ENCODE measurements around the gene STXBP6. TPM values are rescaled to one million over a fixed set of nuclear protein-coding genes. Genes with fewer than 3 reads are reported as not detected.

Gene STXBP6
- total RNA-seq, 1 experiment from 2014 or later = 0.27 TPM

DNA sequence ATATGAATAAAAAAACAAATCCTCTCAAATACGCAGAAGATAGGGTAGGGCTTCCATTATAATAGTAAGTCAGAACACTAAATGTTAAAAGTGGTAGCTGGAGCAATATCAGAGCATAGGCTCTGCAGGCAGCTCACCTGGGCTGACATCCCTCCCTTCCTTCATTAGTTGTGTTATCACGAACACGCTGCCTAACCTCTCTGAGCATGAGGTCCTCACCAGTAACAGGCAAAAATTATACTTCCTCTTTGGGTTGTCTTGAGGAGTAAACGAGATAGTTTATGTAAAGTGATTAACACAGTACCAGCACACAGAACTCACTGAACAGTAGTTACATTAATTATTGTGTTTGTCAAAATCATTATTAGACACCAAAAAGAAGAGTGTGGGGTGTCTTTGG, 154.3 kb downstream of the STXBP6 start (continued):
- TF ChIP-seq ZFX (IDR thresholded peaks at IDR 0.05) = no peak
- TF ChIP-seq, protein P1, sequence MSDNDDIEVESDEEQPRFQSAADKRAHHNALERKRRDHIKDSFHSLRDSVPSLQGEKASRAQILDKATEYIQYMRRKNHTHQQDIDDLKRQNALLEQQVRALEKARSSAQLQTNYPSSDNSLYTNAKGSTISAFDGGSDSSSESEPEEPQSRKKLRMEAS (IDR thresholded peaks at IDR 0.05) = no peak
- no peak for TF ChIP-seq SP1 (IDR thresholded peaks at IDR 0.05; ENCODE audit: low read depth)

DNA sequence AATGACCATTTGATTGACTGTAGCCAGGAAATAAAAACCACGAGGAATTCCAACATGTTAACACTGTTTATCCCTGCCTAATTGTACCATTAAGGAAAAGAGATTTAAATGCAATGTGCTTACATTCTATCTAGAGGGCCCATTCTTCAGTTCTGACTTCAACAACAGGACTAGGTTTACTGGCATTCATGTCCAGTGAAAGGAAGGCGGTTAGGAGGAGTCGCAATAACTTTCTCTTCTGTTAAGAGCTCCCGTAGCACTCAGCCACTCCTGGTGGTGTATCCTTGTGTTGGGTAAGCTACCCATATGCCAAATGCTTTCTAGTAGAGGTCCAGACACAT, 154.7 kb downstream of the STXBP6 start:
- Histone ChIP-seq H3K4me2 (ENCODE audit: low read length) (no peak overlapping the region), H2AFZ (ENCODE audit: low read depth, low read length, poor library complexity, severe bottlenecking) (no peak overlapping the region), H3K79me2 (ENCODE audit: insufficient read depth, low read length) (no peaks in the 10 kb centered on the region), H4K20me1 (ENCODE audit: insufficient read depth) (no peaks in the 10 kb centered on the region), H3K36me3 (ENCODE audit: control insufficient read depth in 1 of 2, insufficient read depth in 2 of 2, low read length in 2 of 2) (no peaks in the 10 kb centered on the region), H3K4me1 (ENCODE audit: control insufficient read depth in 1 of 2, insufficient read depth in 2 of 2, low read length in 2 of 2) (no peaks in the 10 kb centered on the region), H3K9me3 (ENCODE audit: control insufficient read depth in 1 of 2, insufficient read depth in 1 of 2, low read depth in 1 of 2, low read length in 2 of 2) (peaks cover 5 to 12% of the 10 kb centered on the region in 2 experiments; a peak in 3 of 4 replicates), H3K27me3 (ENCODE audit: insufficient read depth, low read length) (no peaks in the 10 kb centered on the region), H3K4me3 (replicated peaks in 1 of 2; ENCODE audit: low read depth in 1 of 2, low read length in 2 of 2) (no peak overlapping the region), H3K27ac (ENCODE audit: low read depth, low read length) (no peak overlapping the region), H3K9ac (ENCODE audit: low read length) (no peak overlapping the region), H3K9me2 (ENCODE audit: insufficient read depth) (no peaks in the 10 kb centered on the region)
- CTCF ChIA-PET = no interaction called here
- intact Hi-C loops (cut with micrococcal nuclease) = no loop called here
- ATAC-seq (no peak), DNase-seq (ENCODE audit: low read depth, low spot score) (no peak)
- BruUV-seq (replicated peaks) = no TSS peak
- POLR2A ChIA-PET = no interaction called here
- RAD21 ChIA-PET (ENCODE audit: low non-redundant PET in 1 of 2, low total read pairs in 2 of 2, uncharacterized antibody in 2 of 2, unreplicated experiment in 2 of 2) = no interaction called here
- TF ChIP-seq, protein P1 (IDR thresholded peaks at IDR 0.05) = no peak
- no peak for TF ChIP-seq CBX3 (IDR thresholded peaks at IDR 0.05; ENCODE audit: low read depth)
- no peak for TF ChIP-seq FOSL1 (IDR thresholded peaks at IDR 0.05; ENCODE audit: low read depth)
- TF ChIP-seq POLR2AphosphoS5 (IDR thresholded peaks at IDR 0.05; ENCODE audit: low read depth, low read length) = no peak
- TF ChIP-seq ZNF274 (IDR thresholded peaks at IDR 0.05; ENCODE audit: low read depth, low read length) = no peak
- TF ChIP-seq SP1 (IDR thresholded peaks at IDR 0.05; ENCODE audit: low read depth) = no peak
- no peak for TF ChIP-seq POLR2A (IDR thresholded peaks at IDR 0.05; ENCODE audit: borderline replicate concordance, extremely low read depth, insufficient read depth, insufficient read length)
- TF ChIP-seq TCF7L2 (IDR thresholded peaks at IDR 0.05; ENCODE audit: borderline replicate concordance, extremely low read depth, insufficient read depth, insufficient read length) = no peak
- TF ChIP-seq EGR1 (IDR thresholded peaks at IDR 0.05; ENCODE audit: low read depth) = no peak
- no peak for TF ChIP-seq ZFX (IDR thresholded peaks at IDR 0.05)
- TF ChIP-seq, protein P2, sequence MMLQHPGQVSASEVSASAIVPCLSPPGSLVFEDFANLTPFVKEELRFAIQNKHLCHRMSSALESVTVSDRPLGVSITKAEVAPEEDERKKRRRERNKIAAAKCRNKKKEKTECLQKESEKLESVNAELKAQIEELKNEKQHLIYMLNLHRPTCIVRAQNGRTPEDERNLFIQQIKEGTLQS (IDR thresholded peaks at IDR 0.05) = no peak
- TF ChIP-seq SRF (IDR thresholded peaks at IDR 0.05; ENCODE audit: low read depth) = no peak
- TF ChIP-seq, protein P3, sequence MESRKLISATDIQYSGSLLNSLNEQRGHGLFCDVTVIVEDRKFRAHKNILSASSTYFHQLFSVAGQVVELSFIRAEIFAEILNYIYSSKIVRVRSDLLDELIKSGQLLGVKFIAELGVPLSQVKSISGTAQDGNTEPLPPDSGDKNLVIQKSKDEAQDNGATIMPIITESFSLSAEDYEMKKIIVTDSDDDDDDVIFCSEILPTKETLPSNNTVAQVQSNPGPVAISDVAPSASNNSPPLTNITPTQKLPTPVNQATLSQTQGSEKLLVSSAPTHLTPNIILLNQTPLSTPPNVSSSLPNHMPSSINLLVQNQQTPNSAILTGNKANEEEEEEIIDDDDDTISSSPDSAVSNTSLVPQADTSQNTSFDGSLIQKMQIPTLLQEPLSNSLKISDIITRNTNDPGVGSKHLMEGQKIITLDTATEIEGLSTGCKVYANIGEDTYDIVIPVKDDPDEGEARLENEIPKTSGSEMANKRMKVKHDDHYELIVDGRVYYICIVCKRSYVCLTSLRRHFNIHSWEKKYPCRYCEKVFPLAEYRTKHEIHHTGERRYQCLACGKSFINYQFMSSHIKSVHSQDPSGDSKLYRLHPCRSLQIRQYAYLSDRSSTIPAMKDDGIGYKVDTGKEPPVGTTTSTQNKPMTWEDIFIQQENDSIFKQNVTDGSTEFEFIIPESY (IDR thresholded peaks at IDR 0.05; ENCODE audit: extremely low read depth, insufficient replicate concordance, low read length) = no peak
- TF ChIP-seq, protein P4, sequence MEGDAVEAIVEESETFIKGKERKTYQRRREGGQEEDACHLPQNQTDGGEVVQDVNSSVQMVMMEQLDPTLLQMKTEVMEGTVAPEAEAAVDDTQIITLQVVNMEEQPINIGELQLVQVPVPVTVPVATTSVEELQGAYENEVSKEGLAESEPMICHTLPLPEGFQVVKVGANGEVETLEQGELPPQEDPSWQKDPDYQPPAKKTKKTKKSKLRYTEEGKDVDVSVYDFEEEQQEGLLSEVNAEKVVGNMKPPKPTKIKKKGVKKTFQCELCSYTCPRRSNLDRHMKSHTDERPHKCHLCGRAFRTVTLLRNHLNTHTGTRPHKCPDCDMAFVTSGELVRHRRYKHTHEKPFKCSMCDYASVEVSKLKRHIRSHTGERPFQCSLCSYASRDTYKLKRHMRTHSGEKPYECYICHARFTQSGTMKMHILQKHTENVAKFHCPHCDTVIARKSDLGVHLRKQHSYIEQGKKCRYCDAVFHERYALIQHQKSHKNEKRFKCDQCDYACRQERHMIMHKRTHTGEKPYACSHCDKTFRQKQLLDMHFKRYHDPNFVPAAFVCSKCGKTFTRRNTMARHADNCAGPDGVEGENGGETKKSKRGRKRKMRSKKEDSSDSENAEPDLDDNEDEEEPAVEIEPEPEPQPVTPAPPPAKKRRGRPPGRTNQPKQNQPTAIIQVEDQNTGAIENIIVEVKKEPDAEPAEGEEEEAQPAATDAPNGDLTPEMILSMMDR (IDR thresholded peaks at IDR 0.05 in 2 of 3, conservative IDR thresholded peaks at IDR 0.05 in 1 of 3; ENCODE audit: borderline replicate concordance in 1 of 3, insufficient read depth in 1 of 3, low read depth in 2 of 3, low read length in 2 of 3) = no peak
- TF ChIP-seq, protein P5, sequence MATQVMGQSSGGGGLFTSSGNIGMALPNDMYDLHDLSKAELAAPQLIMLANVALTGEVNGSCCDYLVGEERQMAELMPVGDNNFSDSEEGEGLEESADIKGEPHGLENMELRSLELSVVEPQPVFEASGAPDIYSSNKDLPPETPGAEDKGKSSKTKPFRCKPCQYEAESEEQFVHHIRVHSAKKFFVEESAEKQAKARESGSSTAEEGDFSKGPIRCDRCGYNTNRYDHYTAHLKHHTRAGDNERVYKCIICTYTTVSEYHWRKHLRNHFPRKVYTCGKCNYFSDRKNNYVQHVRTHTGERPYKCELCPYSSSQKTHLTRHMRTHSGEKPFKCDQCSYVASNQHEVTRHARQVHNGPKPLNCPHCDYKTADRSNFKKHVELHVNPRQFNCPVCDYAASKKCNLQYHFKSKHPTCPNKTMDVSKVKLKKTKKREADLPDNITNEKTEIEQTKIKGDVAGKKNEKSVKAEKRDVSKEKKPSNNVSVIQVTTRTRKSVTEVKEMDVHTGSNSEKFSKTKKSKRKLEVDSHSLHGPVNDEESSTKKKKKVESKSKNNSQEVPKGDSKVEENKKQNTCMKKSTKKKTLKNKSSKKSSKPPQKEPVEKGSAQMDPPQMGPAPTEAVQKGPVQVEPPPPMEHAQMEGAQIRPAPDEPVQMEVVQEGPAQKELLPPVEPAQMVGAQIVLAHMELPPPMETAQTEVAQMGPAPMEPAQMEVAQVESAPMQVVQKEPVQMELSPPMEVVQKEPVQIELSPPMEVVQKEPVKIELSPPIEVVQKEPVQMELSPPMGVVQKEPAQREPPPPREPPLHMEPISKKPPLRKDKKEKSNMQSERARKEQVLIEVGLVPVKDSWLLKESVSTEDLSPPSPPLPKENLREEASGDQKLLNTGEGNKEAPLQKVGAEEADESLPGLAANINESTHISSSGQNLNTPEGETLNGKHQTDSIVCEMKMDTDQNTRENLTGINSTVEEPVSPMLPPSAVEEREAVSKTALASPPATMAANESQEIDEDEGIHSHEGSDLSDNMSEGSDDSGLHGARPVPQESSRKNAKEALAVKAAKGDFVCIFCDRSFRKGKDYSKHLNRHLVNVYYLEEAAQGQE (IDR thresholded peaks at IDR 0.05; ENCODE audit: low read depth) = no peak
- TF ChIP-seq JUND (IDR thresholded peaks at IDR 0.05) = no peak
- no peak for TF ChIP-seq CEBPB (IDR thresholded peaks at IDR 0.05; ENCODE audit: low read depth)
- no peak for TF ChIP-seq YY1 (IDR thresholded peaks at IDR 0.05; ENCODE audit: extremely low read depth, insufficient replicate concordance, low read depth, low read length)
- TF ChIP-seq ELF1 (IDR thresholded peaks at IDR 0.05; ENCODE audit: borderline replicate concordance, low read depth) = no peak

Data from HCT116 (cell line).